HG02938 (cell line): ENCODE results near the gene CNGA2.
A peak's percentile ranks its signal among the peaks of the same experiment; 100 is the strongest.

Experiments
- ATAC-seq: cut with Tn5 transposase; IDR thresholded peaks from one replicate; pipeline ENCODE4 v1.9.1; 2021; ENCODE audit warnings: mild to moderate bottlenecking, moderate library complexity; ENCODE audit not compliant: unreplicated experiment

CNGA2 gene

DNA sequence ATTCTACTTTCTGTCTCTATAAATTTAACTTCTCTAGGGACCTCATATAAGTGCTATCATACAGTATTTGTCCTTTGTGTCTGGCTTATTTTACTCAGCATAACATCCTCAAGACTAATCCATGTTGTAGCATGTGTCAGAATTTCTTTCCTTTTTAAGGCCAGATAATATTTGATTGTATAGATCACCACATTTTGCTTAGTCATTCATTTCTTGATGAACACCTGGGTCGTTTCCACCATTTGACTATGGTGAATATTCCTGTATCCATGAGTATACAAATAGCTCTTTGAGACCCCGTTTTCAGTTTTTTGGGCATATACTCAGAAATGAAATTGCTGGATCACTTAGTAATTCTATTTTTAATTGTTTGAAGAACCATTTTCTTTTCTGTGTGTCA, 12.0 kb downstream of the CNGA2 start:
- no peak for ATAC-seq

- no peak for ATAC-seq
Observed at GRCh38 chrX:151750511-151750910, 16.0 kb downstream of the CNGA2 start.

GRCh38 chrX:151752847-151753246, 18.3 kb downstream of the CNGA2 start:
- ATAC-seq: no peak

- peak; percentile 85 for ATAC-seq
Observed at GRCh38 chrX:151753313-151754046, 18.9 kb downstream of the CNGA2 start.

DNA sequence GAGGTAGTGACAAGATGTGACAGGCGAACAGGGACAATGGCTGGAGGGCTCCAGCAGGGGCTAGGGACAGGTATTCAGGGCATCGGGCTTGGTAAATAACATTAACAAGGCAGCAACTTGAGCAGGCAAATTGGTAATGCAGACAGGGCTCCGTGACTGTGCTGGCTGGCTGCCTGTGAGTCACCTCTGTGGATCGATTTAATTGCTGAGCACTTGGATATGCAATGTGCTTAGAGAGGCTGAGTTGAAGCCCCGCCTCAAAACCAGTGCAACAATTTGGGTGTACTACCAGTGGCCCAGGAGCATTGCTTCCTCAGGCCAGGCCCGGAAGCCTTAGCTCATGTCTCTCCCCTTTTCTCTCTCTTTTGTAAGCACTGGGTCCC, 19.5 kb downstream of the CNGA2 start:
- no peak for ATAC-seq

DNA sequence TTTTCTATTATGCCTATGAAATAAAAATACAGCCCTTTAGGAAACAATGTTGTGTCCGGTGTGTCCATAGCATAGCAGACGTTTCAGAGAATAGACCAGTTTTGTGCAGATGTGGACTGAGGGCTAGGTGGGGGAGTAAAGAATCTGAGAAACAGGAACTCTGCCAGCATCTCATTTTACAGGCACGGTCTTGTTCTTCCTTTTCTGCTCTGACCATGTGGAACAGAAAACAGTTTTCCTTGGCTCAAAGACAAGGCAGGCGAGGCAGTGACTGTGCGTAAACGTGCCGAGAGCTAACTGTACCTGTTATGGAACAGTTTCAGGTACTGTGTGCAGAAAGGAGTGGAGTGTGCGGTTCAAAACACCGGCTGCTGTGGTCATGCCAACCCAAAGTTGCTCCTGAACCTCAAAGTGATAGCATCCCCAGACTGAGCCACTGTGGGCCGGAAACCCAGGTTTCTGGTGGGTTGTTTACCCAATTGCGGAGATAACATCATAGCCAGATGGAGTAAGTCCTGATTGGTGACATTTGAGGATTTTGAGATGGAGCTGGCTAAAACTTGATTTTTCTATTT, 20.2 kb downstream of the CNGA2 start:
- ATAC-seq: no peak

DNA sequence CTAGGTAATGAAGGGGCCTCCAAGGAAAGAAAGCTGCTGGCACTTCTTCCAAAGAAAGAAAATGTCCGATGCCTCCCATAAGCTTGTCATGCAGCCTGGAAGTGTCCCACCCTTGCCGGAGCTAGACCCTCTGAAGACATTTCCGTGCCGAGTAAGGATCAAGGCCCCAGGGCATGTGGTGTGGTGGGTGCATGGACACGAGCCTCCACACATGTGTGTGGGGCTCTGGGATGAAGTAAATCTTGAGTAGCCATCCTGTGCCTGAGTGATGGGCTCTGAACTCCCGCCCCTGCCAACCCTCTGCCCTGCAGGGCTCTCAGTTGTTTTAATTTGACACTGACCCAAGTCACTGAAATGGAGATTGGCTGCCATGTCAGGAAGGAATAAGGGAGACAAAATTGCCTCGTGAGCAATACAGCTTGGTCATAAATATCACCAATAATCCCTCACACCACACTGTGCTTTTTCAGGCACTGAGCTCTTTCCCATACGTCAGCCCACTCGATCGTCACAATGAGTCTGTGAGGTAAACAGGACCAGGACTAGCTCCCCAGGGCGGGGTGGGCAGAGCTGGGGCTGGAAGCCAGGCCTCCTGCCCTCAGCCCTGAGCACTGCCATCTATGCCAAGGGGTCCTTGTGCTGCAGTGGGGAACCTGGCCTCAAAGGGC, 24.6 kb downstream of the CNGA2 start:
- ATAC-seq: no peak

DNA sequence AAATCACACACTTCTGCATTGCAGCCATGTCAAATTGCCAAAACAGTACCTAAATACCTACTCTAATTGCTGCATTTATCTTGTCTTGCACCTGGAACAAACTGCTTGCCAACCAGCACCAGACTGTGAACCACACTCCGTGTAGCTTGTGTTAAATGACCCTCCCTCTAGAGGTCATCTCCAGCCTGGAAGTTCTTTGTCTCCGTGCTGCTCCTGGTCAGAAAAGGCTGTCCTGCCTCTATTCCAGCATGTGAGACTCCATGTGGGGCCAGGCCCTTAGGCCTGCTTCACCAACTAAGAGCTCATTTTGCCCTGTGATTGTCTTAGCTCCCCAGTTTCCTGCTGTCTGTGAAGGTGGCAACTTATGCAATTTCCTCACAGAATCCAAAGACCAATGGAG, 28.3 kb downstream of the CNGA2 start:
- ATAC-seq: no peak

- ATAC-seq: no peak
Observed at GRCh38 chrX:151763711-151764110, 29.2 kb downstream of the CNGA2 start.

- no peak for ATAC-seq
Observed at GRCh38 chrX:151765026-151765425, 30.5 kb downstream of the CNGA2 start.

- ATAC-seq: no peak
Observed at GRCh38 chrX:151771726-151772125, 37.2 kb downstream of the CNGA2 start.

GRCh38 chrX:151773434-151773833, 38.9 kb downstream of the CNGA2 start:
- no peak for ATAC-seq

GRCh38 chrX:151774421-151774820, 39.9 kb downstream of the CNGA2 start:
- no peak for ATAC-seq

GRCh38 chrX:151776181-151776731, 41.7 kb downstream of the CNGA2 start:
- no peak for ATAC-seq

DNA sequence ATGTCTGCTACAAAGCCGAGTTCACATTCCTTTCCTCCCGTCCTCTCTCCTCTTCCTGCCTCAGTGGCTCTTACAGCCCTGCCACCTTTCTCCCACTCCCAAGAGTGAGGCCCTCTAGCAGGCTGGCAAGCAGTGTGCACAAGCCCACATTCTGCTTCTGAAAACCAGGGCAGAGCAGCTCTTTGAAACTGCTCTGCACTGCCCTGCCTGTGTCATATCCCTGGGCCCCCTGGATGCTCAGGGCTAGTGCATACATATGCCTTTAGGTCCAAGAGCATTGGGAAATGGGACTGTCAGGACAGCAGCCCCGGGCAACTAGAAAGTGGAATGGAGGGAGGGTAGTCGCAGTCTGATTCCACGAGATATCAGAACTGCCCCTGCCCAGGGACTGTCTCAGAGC, 42.4 kb downstream of the CNGA2 start:
- ATAC-seq: no peak

DNA sequence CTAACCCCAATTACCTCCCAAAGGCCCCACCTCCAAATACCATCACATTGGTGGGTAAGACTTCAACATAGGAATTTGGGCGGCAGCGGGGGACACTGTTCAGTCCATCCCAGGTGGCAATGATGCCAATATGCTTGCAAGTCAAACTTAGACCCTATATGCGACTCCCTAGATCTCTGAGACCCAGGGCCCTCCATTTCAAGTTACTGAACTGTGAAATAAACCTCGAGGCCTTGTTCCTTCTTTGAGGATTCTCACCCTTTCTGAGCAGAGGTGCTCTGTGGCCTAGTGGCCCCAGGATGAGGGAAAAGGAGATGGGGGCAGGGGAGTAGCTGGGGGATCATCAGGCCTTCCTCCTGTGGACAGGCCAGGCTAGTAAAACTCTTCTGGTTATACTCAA, 44.7 kb downstream of the CNGA2 start:
- ATAC-seq: no peak

DNA sequence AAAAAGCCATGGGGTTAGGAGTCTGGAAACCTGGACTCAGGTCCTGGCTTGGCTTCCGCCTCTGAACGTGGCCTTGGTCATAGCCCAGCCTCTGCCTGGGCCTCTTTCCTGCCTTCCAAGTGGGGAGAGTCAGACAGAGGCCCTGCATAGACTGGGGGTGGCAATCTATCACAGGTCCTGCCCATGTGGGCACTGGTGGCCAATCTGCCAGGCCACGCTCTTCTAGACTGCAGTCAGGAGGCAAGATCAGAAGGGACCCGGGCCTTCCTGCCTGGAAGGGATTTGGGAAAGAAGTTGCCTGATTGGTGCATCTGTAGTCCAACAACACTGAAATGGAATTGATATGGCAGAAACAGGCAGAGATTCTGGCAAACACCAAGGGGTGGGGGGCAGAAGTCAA, 46.1 kb downstream of the CNGA2 start:
- ATAC-seq: no peak

GRCh38 chrX:151789179-151789800, 54.7 kb downstream of the CNGA2 start:
- ATAC-seq: no peak

GRCh38 chrX:151790481-151791160, 56.1 kb downstream of the CNGA2 start:
- ATAC-seq: no peak

- ATAC-seq: no peak
Observed at GRCh38 chrX:151791961-151792360, 57.4 kb downstream of the CNGA2 start.

GRCh38 chrX:151792505-151792904, 58.0 kb downstream of the CNGA2 start:
- ATAC-seq: no peak
